HG03442 (cell line): ENCODE results near the gene SORBS1.
A peak's percentile ranks its signal among the peaks of the same experiment; 100 is the strongest.

Experiments
- ATAC-seq: cut with Tn5 transposase; IDR thresholded peaks from one replicate; pipeline ENCODE4 v1.9.1; 2021; ENCODE audit warnings: mild to moderate bottlenecking, moderate library complexity; ENCODE audit not compliant: unreplicated experiment

The SORBS1 gene

DNA sequence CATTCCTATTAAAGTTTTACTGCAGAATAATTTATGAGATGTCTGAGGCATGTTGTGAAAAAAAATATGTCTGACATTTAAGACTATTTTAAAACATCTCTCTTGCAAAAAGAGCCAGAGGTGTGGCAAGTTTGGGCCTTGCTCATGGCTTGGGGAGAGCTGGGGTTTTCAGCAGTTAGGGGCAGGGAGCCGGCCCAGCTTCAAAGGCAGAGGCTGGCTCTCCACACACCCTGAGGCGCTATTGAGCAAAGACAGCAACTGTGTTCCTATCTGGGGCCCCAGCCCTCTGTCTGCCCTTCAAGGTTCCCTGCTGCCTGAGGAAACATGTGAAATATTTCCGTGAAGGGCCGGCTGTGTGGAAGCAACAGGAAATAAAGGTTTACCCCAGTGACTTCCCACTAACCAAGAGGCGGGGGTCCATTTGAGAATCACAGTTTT is 94.0 kb downstream of the SORBS1 start:
- ATAC-seq, result no peak

DNA sequence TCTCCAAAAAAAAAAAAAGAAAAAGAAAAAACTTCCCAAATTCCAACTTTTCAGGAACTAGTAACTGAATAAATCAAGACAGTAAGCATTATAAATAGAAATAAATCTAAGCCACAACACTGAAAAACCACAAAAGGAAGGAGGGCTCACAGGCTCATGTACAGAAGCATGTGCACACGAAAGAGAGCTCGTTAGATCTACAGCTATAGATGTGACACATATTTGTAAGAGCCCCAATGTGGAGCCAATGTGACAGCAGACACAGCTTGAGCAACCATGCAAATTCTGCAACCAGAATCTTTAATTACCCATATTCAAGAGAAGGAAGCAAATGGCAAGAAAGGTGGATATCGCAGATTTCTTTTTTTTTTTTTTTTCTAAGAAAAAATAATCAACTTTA is 94.7 kb downstream of the SORBS1 start:
- ATAC-seq, result no peak

DNA sequence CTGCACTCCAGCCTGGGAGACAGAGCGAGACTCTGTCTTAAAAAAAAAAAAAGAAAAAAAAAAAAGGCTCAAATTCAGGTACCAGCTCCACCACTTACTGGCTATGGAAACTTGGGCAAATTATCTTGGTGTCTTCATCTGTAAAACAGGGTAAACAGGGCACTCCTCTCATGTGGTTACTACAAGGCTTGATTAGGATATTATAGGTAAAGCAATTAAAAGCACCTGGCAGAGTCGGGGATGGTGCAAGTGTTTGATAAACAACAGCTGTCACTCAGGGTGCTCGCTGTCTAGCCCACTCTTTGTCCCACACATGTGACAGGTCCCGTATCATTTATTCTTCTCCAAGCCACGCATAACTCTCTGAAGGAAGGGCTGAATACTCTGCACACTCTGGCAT is 96.9 kb downstream of the SORBS1 start:
- ATAC-seq, result no peak

DNA sequence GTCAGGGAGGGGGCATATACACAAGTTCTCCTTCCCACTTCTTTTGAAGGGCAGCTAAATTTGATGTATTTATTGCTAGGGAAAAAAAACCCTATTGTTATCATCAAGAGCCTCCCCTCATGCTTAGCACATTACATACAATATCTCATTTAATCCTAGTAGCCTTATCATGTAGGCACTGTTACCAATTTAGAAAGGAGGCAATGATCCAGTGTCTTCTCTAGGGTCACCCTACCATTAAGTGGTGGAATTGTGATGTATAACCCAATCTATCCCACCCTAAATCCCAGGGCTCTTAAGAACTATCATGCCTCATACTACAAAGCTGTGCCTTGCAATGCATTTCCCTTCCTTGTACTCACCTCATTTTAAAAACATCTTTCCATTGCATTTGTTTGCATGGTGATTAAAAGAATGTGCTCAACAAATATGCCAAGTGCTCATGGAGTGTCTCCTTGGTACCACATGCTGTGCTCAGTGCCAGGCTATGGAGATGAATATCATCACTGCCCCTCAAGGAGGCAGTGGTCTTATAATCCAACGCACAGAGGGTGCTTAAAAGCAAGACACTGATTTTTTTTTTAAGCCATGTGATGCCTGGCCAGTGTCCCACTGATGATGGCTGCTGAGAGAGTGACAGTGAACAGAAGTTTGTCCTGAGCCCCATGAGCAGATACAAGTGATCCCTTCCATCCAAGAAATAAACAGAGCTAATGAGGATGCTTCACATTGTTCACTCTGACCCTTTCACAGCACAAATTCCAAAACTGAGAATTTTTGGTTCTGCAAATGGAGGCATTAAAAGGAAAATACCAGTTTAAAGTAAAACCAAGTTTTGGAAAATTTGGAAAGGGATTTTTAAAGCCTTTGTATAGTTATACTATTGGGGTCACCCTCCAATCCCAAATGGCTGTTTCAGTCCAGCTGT is 98.2 kb downstream of the SORBS1 start:
- ATAC-seq, result no peak

DNA sequence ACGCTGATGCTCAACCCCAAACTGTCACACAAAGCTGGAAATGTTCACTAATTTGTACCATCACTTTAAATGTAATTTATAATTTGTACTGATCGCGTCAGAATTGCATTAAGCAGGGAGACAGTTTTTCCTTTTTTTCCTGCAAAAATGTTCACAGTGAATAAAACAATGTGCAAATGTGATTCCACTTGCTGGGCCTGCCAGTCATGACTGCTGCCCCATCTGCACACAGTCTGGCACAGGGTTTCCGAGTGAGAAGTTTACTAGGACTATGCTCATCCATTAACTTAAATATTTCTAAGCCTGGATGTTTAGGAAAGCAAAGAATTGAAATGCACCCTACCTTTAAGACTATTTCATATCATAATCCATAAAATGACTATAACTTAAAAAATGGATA is 99.6 kb downstream of the SORBS1 start:
- ATAC-seq, result no peak

DNA sequence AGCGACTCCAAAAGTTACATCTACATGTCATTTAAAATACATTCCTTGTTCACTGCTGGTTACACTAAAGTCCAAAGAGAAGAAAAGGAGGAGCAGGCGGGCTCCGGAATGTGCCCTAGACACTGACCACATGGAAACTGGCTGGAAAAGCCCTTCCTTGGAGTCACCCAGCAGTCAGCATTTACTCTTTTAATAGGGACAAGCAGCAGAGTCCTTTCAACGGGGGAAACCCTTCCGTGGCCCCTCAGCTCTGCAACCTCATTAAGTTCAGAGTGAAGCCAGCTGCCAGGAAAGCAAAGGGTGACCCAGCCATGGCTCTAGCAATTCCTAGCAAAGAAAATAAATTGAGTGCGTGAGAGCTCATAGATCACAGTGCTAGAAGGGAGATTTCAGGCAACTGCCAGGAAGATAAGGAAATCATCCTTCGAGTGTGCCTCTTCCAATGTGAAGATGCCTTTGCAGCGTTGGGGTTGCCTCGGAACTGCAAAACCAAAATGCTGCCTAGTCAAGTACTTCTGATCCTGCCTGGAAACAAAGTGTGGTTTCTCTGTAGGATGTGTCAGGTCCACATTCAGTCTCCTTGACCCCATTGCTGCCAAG is 101.6 kb downstream of the SORBS1 start:
- no peak for ATAC-seq

DNA sequence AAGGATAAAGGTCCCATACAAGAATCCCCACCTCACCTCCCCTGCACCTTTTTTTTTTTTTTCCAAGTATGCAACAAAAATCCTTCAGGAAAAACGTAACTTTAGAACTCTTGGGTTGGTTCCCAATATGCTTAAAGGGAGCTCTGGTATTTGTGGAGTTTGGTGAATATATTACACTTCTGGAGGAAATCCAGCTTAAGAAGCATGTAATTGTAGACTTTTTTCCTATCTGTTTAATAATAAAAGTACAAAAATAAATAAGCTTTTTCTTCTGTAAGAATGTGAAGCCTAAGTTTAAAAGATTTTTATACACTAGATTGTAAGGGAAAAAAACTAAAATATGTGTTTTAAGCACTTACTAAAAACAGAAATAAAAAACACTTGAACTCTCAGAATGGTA is 102.3 kb downstream of the SORBS1 start:
- no peak for ATAC-seq

DNA sequence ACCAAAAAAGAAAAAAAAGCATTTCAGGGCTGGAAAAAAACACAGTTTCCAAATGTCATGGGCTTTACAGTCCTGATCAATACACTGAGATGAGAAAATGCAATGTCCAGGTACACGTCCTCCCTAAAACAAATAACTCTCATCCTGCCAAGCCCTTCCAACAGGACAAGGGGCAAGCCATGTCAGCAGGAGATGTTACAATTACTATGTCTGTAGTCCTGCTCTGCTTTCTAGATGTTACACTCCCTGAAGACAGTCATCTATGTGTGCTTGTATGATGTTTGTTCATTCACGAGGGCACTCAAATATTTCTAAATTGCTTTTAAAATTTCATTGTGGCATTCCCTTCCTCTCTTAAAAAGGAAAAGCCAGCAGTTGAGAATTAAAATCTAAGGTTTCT is 103.2 kb downstream of the SORBS1 start:
- ATAC-seq, result no peak

DNA sequence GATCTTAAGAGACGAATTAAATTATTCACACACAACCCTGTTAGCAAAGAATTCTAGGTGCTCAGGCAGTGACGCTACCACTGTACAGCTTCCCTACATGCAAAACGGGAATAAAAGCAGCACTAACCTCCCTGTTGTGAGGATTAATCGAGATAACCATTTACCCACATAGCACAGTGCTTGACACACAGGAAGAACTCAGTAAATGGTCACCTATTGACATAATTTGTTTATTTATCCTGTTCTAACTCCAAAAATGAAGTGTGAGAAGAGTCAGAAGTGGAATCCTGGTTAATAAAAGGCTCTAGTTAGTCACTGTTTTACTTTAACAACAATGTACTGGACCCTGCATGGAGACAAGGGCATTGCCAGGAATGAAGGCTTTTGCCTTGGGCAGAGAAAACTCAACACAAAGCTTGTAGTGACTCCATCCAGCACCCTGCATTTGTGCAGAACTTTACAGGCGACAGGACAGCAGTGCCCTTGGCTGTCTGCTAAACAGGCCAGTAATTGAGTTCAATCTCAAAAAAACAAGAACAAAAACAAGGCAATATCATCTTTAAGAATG is 103.8 kb downstream of the SORBS1 start:
- ATAC-seq, result no peak

DNA sequence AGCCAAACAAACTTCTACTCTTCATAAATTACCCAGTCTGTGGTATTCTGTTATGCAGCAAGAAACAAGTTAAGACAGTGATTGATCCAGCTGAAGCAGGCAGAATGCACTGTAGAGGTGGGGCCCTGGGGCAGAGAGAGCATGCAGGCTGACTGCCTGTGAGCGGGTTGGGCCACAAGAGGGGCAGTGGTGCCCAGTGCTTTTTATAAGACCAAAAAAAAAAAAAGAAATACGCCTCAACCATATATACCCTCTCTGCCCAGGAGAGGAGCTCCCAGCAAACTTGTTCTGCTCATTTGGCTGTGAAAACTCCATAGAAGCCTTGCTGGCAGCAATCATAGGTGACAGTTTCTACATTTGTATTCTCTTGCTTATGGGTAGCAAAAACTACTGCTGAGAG is 104.7 kb downstream of the SORBS1 start:
- no peak for ATAC-seq

DNA sequence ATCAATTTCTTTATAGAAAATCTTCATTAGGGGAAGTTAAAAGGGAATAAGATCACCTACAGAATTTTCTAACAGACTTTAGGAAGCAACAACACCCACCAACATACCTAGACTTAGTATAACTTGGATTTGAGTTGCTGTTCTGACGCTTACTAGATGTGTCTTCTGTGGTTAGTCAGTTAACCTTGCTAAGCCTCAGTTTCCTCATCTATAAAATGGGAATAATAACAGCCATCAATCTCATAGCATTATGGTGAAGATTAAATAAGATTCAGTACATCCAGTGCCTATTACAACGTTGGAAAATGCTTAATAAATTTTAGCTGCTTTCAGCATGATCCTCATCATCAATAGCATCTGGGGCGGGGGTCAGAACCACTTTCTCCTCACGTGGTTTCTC is 106.2 kb downstream of the SORBS1 start:
- ATAC-seq, result no peak

DNA sequence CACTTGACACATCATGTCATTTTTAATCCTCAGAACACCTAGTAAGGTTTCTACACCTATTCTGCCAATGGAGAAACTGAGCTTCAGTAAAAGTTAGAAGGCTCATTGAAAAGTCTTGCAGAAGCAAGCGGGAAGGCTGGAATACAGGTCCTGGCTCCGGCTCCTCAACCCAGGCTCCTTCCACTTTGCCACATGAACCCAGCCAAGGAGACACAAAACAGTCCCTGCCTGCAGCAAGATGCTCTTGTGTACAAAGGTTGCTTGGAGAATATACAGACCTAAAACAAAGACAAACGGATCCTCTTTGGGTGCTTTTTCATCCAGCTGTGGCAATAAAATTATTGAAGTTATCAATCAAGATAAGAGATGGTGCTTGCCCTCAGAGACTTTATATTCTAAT is 106.8 kb downstream of the SORBS1 start:
- no peak for ATAC-seq

DNA sequence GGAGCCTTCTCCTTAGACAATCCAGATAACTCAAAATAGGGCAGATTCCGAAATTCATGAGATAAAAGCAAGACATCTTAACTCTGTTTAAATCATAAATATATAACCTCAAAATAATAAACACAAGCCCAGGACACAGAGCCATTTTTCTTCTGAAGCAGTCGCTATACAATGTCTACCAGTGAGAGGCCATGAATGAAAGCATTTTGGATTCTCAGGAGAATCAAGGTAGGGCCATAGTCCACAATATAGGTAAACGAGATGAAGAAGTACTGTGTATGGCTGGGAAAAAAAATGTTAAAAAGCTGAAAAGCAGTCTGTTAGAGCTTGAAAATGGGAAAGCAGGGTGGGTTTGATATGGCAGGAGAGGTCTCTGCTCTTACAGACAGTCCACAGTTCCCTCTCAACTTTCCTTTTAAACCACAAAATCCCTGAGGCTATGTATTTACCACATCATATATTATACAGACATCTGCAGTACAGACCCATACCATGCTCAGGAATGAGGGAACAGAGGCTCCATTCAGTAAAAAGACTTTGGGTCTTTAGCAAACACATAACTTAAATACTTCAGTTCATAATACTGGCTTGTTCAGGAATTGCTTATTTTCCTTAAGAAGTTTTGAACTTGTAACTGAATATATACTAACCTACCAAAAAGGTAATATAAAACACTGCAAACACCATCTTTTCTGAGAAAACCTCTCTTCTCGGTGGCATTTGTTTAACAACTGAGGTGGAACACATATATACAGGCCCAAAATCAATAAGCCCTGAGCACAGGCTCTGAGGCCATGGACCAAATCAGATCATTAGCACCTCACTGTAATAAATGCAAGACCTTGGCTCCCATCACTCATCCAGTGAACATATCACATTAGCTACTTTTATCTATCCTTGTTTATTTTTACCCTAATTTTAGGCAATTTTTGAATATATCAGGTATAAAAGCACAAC is 109.3 kb downstream of the SORBS1 start:
- ATAC-seq, result no peak

DNA sequence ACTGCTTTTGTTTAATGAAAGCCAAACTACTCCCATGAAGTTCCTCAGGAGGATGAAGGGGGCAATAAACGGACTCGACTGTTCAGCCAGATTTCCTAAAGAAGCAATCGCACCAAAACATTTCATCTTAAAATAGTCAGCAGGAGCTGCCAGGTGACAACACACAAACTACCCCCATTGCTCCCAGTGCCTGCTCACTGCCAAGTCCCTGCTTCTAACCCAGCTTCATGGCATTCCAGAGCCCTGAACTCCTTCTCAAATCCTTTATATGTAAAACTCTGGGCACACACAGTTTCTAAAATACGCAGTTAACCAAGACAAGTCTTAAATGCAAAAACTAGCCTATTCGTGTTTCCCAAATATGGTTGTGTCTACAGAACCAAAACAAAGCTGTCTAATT is 110.0 kb downstream of the SORBS1 start:
- no peak for ATAC-seq

DNA sequence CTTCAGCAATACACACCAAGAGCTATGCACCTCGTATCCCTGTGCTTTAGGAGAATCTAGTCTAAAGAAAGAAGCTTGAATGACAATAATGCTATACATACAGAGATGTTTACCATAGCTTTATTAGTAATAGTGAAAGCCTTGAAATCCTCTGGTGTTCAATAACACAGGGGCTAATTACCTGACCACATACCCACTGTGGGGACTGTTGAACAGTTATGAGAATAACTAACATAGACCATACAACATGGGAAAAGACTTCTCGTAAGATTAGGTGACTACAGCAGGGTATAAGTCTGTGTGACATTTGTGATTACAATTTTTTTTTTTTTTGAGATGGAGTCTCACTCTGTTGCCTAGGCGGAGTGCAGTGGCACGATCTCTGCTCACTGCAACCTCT is 111.0 kb downstream of the SORBS1 start:
- ATAC-seq, result no peak

DNA sequence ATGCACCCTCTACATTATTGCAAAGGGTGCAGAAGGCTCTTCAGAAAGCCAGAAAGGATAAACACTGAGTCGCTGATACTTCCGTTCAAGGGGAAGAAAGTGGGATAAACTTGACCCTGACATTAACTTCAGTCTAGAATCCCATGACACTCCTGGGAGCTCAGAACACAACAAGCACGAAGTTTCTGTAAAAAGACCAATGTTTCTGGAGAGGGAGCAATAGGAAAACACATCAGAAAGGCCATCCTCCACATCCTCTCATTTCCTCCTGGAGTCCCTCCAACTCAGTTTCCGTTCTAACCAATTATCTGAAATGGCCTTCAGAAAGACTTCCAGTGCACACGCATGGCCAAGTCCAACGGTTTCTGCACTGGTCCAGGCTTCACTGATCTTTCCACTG is 113.5 kb downstream of the SORBS1 start:
- ATAC-seq, result no peak

DNA sequence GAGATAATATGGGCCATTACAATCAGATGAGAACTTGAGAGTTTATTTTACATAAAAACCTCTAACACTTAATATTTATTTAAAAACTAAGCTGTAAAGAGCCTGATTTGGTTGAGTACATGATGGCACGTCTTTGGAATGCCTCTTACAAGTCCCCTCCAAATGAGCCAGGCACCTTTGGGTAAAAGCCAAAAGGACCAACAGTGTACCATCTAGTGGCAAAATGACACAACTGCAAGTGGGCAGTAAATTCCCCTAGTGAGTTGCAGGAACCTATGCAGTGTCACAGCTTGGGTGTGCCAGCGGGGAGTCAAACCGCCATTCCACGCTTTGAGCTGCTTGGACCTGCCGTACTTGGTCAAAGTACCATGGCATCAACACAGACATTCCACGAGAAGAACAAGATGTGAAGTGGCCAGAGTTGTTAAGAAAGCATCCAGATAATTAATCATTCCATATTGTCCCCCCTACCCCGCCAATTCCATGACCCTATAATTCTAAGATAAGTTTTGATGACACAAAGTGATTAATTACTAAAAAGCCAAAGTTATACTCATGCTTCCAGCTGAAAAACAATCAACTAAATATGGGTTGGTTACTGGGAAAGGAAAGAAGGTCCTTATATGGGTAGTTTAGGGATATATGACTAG is 115.2 kb downstream of the SORBS1 start:
- ATAC-seq, result peak; percentile 71

DNA sequence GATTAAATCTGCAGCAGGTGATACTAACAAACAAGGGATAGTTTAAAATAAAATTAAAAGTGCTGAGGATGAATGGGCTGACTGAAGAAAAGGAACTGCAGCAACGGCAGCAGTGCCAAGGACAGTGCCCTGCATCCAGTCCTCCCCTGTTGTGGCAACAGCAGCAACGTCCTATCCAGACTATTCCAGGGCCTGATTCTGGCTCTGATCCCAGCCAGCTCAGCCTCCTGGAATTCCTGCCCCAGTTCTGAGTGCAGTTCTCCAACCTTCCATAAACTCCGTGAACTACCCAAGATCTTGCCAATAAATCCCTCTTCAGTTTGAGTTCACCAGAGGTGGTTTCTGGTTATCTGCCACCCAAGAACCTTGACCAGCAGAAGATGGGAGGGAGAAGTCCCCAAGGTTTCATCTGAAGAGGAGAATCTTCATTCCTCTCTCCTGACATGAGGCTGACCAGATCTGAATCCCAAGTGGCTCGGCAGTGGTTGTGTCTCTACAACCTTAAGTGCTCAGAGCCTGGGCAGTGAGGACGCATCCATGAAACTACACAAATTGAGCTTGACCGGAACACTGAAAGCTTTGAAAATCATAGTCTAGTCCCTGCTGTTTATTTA is 115.8 kb downstream of the SORBS1 start:
- ATAC-seq, result no peak

DNA sequence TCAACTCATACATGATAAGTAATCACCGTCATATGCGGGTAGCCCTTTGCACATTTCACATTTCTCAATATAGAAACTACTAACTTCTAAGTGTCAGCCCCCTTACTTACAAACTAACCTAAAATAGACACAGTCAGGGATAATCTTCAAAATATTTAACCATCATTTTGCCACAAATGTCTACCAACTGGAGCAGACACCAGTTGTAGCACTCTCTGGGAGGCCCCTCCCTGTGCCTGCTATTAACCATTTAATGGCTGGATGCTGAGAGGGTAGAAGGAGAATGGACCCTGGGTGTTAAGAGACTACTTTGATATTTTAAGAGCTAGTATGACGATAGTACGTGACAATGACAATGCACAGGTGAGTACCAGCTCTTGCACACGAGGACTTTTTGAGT is 116.4 kb downstream of the SORBS1 start:
- ATAC-seq, result no peak

DNA sequence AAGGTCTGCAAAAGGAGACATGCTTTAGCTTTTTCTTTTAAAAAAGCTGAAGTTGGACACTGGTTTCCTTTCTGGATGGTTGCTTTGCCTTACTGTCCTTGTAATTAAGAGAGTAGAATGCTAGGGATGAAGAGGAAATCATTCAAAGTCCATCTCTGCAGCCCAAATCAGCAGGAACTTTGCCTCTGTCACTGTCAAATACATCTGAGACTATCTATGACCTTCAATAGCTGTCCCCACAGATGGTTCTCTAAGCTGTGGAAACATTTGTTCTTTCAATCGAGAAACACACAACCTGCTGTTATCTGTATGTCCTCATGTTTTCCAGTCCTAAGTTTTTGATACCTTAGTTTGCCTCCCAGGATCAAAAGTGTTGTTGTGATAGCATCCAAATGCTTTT is 117.5 kb downstream of the SORBS1 start:
- ATAC-seq, result no peak
